ENCODE measurements around the gene ZDHHC14.
"Not testable (repeated sequence)": the region's sequence is repeated elsewhere in the genome, so short reads cannot be mapped to it uniquely, and the experiment has no call there.

The ZDHHC14 gene

DNA sequence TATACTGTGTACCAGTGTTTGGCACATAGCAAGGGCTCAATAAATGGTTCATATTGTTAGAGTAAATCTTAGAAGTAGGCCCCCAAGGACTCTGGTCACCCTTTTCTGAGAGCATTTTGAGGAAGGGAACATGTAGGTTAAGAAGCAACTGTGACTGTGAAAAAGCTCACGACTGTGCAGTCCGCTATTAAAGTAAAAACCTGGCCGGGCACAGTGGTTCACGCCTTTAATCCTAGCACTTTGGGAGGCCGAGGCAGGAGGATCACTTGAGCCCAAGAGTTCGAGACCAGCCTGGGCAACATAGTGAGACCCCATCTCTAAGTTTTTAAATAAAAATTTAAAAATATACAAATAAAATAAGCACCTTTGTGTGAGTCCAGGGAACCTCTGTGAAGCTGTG is 5.0 kb downstream of the ZDHHC14 start:
- DNase-seq (ENCODE audit: low read depth) = no peak
- H3K4me3 ChIP-seq (ENCODE audit: low read length) = no peak overlapping the region
- TF ChIP-seq, protein P1, sequence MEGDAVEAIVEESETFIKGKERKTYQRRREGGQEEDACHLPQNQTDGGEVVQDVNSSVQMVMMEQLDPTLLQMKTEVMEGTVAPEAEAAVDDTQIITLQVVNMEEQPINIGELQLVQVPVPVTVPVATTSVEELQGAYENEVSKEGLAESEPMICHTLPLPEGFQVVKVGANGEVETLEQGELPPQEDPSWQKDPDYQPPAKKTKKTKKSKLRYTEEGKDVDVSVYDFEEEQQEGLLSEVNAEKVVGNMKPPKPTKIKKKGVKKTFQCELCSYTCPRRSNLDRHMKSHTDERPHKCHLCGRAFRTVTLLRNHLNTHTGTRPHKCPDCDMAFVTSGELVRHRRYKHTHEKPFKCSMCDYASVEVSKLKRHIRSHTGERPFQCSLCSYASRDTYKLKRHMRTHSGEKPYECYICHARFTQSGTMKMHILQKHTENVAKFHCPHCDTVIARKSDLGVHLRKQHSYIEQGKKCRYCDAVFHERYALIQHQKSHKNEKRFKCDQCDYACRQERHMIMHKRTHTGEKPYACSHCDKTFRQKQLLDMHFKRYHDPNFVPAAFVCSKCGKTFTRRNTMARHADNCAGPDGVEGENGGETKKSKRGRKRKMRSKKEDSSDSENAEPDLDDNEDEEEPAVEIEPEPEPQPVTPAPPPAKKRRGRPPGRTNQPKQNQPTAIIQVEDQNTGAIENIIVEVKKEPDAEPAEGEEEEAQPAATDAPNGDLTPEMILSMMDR (conservative IDR thresholded peaks at IDR 0.05; ENCODE audit: low read depth, low read length) = no peak

DNA sequence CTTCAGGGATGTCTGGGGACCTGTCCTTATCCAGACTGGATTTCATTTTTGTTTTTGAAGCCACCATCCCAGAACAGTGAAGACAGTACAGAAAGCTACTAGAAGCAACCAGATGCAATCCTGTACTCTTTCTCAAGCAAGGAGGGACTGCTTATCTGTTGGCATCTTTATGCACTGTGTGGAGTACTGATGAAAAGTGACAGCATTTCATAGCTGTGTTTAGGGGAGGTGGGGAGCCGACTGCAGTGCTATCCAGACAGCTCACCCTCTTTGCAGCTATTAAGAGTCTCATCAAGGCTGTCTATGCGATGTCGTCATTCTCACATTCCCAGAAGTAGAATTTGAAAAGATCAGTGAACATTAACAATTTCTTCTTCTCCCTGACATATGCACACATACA is 5.5 kb downstream of the ZDHHC14 start:
- no peak for DNase-seq (ENCODE audit: low read depth)
- H3K4me3 ChIP-seq (ENCODE audit: low read length) = no peak overlapping the region
- TF ChIP-seq, protein P1 (conservative IDR thresholded peaks at IDR 0.05; ENCODE audit: low read depth, low read length) = no peak

DNA sequence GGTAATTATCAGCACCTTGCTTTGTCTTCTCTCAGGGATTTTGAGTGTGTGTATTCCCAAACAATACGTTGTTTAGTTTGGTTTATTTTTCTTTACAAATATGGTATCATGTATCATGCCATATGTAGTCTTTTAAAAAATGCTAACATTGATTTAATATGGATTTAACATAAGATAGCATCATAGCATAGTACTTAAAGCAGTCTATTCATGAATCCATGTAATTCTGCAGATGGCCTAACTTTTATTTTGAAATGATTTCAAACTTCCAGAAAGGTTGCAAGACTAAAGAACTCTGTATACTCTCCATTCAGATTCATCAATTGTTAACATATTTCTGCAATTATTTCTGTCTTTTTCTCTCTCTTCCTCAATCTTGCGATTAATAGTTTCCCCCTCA is 7.9 kb downstream of the ZDHHC14 start:
- TF ChIP-seq, protein P1 (conservative IDR thresholded peaks at IDR 0.05; ENCODE audit: low read depth, low read length) = no peak
- no peak for DNase-seq (ENCODE audit: low read depth)
- H3K4me3 ChIP-seq (ENCODE audit: low read length) = no peak overlapping the region

DNA sequence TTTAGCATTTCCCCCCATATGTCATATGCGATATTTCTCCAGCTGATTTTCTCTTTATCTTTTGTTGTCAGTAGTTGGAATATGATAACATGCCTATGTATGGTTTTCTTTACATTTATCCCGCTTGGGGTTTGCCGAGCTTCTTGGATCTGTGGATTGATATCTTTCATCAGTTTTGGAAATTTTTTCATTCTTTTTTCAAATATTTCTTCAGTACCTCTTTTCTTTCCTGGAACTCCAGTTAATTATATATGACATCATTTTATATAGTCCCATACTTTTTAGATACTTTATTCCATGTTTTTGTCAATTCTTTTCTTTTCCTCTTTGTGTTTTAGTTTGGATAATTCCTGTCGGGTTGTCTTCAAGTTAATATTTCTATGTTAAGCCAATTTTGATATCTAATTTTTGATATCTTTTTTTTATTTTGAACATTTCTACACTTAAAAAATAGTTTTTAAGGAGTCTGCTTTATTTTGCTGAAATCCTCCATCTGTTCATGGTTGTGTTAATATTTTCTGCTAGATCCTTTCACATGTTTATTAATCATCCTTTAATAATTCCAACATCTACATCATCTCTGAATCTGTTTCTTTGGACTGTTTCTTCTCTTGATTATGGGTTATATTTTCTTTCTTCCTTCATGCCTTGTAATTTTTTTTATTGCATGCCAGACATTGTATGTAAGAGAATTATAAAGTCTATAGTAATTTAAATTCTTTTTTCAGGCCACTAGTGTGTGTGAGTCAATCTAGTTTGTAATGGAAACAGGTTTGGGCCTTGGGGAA is 9.5 kb downstream of the ZDHHC14 start:
- TF ChIP-seq, protein P1 (conservative IDR thresholded peaks at IDR 0.05; ENCODE audit: low read depth, low read length) = no peak
- no peak overlapping the region for H3K4me3 ChIP-seq (ENCODE audit: low read length)
- DNase-seq (ENCODE audit: low read depth) = no peak

DNA sequence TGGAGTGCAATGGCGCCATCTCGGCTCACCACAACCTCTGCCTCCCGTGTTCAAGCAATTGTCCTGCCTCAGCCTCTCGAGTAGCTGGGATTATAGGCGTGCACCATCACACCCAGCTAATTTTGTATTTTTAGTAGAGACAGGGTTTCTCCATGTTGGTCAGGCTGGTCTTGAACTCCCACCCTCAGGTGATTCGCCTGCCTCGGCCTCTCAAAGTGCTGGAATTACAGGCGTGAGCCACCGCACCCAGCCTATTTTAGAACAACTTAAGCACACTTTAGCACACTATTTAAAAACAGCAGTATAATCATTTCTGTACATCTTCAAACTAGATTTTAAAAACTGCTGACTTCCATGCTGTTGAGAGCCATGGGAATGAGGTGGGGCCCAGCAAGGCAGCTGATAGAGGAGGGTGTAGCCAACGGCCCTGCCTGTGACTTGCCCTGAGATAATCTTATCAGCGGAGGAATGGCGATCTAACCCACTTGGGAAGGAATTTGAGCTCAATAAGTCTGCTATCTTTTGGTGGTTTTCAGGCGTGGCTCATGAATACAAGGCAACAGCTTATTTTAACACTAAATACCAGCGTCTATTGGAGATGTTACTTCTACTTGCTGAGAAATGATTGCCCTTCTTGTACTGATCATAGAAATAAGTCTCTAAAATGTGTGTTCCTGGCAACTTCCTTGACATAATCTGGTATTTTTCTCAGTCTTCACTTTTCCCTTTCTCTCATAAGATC is 12.1 kb downstream of the ZDHHC14 start:
- TF ChIP-seq, protein P1 (conservative IDR thresholded peaks at IDR 0.05; ENCODE audit: low read depth, low read length) = no peak

DNA sequence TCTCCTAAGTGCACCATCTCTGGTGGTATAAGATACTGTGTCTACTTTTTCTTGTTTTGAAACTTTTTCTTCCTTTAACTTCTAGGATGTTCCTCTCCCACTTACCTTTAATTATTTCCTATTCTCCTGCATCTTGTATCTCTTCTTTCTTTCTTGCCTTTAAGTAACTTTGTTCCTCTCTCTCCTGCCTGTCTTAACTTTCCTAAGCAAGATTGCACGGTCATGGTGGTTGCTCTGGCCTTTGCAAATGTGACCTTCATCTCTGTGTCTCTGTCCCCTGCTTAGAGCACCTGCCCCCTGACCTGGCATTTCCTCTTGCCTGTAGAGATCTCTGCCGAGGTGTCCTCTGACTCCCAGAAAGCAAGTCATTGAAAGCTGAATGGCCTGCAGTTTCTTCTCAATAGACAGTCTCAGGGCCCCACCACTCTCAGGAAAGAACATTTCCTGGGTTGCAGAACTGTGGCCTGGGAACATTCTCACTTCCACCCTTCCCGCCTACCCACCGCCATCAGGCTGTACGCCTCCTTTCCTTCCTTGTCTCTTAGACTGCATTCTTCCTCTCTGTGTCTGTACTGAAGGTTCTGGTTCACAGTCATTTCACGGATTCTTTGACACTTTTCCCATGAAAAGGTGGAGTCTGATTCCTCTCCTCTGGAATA is 12.8 kb downstream of the ZDHHC14 start:
- no peak for DNase-seq (ENCODE audit: low read depth)
- H3K4me3 ChIP-seq (ENCODE audit: low read length) = no peak overlapping the region
- TF ChIP-seq, protein P1 (conservative IDR thresholded peaks at IDR 0.05; ENCODE audit: low read depth, low read length) = no peak

More for the DNA sequence above, 12.1 kb downstream of the ZDHHC14 start:
- H3K4me3 ChIP-seq (ENCODE audit: low read length) = no peak overlapping the region
- DNase-seq (ENCODE audit: low read depth) = peak; percentile 56

DNA sequence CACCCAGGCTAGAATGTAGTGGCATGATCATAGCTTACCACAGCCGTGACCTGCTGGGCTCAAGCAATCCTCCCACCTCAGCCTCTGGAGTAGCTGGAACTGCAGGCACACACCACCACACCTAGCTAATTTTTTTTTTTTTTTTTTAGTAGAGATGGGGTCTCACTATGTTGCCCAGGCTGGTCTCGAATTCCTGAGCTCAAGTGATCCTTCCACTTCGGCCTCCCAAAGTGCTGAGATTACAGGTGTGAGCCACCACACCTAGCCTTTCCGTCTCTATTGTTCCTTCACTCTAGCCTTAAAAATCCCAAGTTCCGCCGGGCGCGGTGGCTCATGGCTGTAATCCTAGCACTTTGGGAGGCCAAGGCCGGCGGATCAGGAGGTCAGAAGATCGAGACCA is 14.2 kb downstream of the ZDHHC14 start:
- H3K4me3 ChIP-seq (ENCODE audit: low read length); DNase-seq (ENCODE audit: low read depth): not testable (repeated sequence)

All from retinal pigment epithelial cell (primary cell).